H9 (cell line): ENCODE data around the gene SLC22A15. TPM values are rescaled to one million over a fixed set of nuclear protein-coding genes. Genes with fewer than 3 reads are reported as not detected.

Experiments
- DNase-seq: peaks from one replicate; pipeline ENCODE4 v3.0.0-alpha.2; 2017
- H2AFZ ChIP-seq: one replicate; pipeline ENCODE4 v1.6.1; 2013; ENCODE audit warnings: mild to moderate bottlenecking, low read length, control low read depth, moderate library complexity
- H2AK5ac ChIP-seq: 2 replicates; pipeline ENCODE4 v1.6.1; 2013; ENCODE audit warnings: low read length, control low read depth, mixed read lengths; ENCODE audit not compliant: insufficient read length
- H2BK120ac ChIP-seq: one replicate; pipeline ENCODE4 v1.6.1; 2013; ENCODE audit warnings: low read depth, mild to moderate bottlenecking, low read length, control low read depth, inconsistent platforms; ENCODE audit not compliant: poor library complexity, severe bottlenecking
- H2BK12ac ChIP-seq: 2 replicates; pipeline ENCODE4 v1.6.1; 2013; ENCODE audit warnings: low read length, control low read depth, mixed read lengths, low read depth; ENCODE audit not compliant: insufficient read length
- H2BK15ac ChIP-seq: 2 replicates; pipeline ENCODE4 v1.6.1; 2013; ENCODE audit warnings: low read depth, low read length, control low read depth
- H2BK20ac ChIP-seq: one replicate; pipeline ENCODE4 v1.6.1; 2013; ENCODE audit warnings: low read depth, mild to moderate bottlenecking, low read length, control low read depth, inconsistent platforms; ENCODE audit not compliant: poor library complexity, severe bottlenecking
- H2BK5ac ChIP-seq: 2 replicates; pipeline ENCODE4 v1.6.1; 2013; ENCODE audit warnings: low read length, control low read depth, mixed read lengths; ENCODE audit not compliant: insufficient read length
- H3K14ac ChIP-seq: 2 replicates; pipeline ENCODE4 v1.6.1; 2013; ENCODE audit warnings: low read length, control low read depth; ENCODE audit not compliant: insufficient read depth
- H3K18ac ChIP-seq: 2 replicates; pipeline ENCODE4 v1.6.1; 2013; ENCODE audit warnings: low read depth, mild to moderate bottlenecking, mixed read lengths, low read length, control low read depth; ENCODE audit not compliant: insufficient read length
- H3K23ac ChIP-seq: 2 replicates; pipeline ENCODE4 v1.6.1; 2013; ENCODE audit warnings: low read length, control low read depth, mixed read lengths, low read depth; ENCODE audit not compliant: insufficient read length
- H3K23me2 ChIP-seq: 2 replicates; pipeline ENCODE4 v1.6.1; 2013; ENCODE audit warnings: low read depth, mild to moderate bottlenecking, mixed read lengths, low read length, control low read depth; ENCODE audit not compliant: insufficient read length, poor library complexity, severe bottlenecking
- H3K27ac ChIP-seq: 2 replicates; pipeline ENCODE4 v1.5.1; 2013; ENCODE audit warnings: low read length, control low read depth, mixed read lengths, low read depth; ENCODE audit not compliant: insufficient read length
- H3K27me3 ChIP-seq: 2 replicates; pipeline ENCODE4 v1.6.1; 2013; ENCODE audit warnings: low read length, control low read depth, inconsistent platforms; ENCODE audit not compliant: insufficient read depth
- H3K4ac ChIP-seq: 2 replicates; pipeline ENCODE4 v1.6.1; 2013; ENCODE audit warnings: low read depth, mild to moderate bottlenecking, control low read depth, inconsistent platforms, low read length, moderate library complexity
- H3K4me1 ChIP-seq: 2 replicates; pipeline ENCODE4 v1.6.1; 2013; ENCODE audit warnings: low read length, control low read depth, inconsistent platforms; ENCODE audit not compliant: insufficient read depth
- H3K4me2 ChIP-seq: 2 replicates; pipeline ENCODE4 v1.6.1; 2013; ENCODE audit warnings: low read length, control low read depth, mixed read lengths; ENCODE audit not compliant: insufficient read length, insufficient read depth
- H3K56ac ChIP-seq: 2 replicates; pipeline ENCODE4 v1.6.1; 2013; ENCODE audit warnings: low read depth, mild to moderate bottlenecking, mixed read lengths, low read length, control low read depth; ENCODE audit not compliant: insufficient read length
- H3K79me1 ChIP-seq: 2 replicates; pipeline ENCODE4 v1.6.1; 2013; ENCODE audit warnings: low read depth, mild to moderate bottlenecking, moderate library complexity, low read length, control low read depth, inconsistent platforms; ENCODE audit not compliant: insufficient read depth, poor library complexity, severe bottlenecking
- H3K79me2 ChIP-seq: 2 replicates; pipeline ENCODE4 v1.6.1; 2013; ENCODE audit warnings: low read length, control low read depth, inconsistent platforms; ENCODE audit not compliant: insufficient read depth
- H3K9ac ChIP-seq: 2 replicates; pipeline ENCODE4 v1.6.1; 2013; ENCODE audit warnings: low read length, control low read depth, mixed read lengths; ENCODE audit not compliant: insufficient read length; ENCODE audit errors: extremely low read depth
- H3K9me3 ChIP-seq: one replicate; pipeline ENCODE4 v1.6.1; 2013; ENCODE audit warnings: low read depth, low read length, inconsistent platforms; ENCODE audit not compliant: control insufficient read depth
- H3T11ph ChIP-seq: one replicate; pipeline ENCODE4 v1.6.1; 2013; ENCODE audit warnings: mild to moderate bottlenecking, low read length, control low read depth, inconsistent platforms
- H4K20me1 ChIP-seq: one replicate; pipeline ENCODE4 v1.6.1; 2013; ENCODE audit not compliant: control insufficient read depth, insufficient read length, insufficient read depth
- H4K5ac ChIP-seq: 2 replicates; pipeline ENCODE4 v1.6.1; 2013; ENCODE audit warnings: low read depth, mild to moderate bottlenecking, mixed read lengths, low read length, control low read depth; ENCODE audit not compliant: insufficient read length
- H4K8ac ChIP-seq: replicated peaks from 2 replicates; pipeline ENCODE4 v1.6.1; 2013; ENCODE audit warnings: low read length, control low read depth, mixed read lengths, low read depth; ENCODE audit not compliant: insufficient read length
- H4K91ac ChIP-seq: 2 replicates; pipeline ENCODE4 v1.6.1; 2013; ENCODE audit warnings: low read depth, mild to moderate bottlenecking, moderate library complexity, mixed read lengths, low read length, control low read depth; ENCODE audit not compliant: insufficient read length
- H3K27ac Mint-ChIP-seq, 3 experiments: 2 replicates in 2 of 3; 3 replicates in 1 of 3; pipeline ENCODE4 v1.8.0; 2020 to 2021; ENCODE audit warnings: mixed read lengths in 3 of 3, mild to moderate bottlenecking in 1 of 3, moderate library complexity in 1 of 3
- H3K27me3 Mint-ChIP-seq: 2 replicates; pipeline ENCODE4 v1.8.0; 2021; ENCODE audit warnings: low read depth, mild to moderate bottlenecking, moderate library complexity, mixed read lengths
- H3K36me3 Mint-ChIP-seq, 3 experiments: 2 replicates in 2 of 3; 3 replicates in 1 of 3; pipeline ENCODE4 v1.8.0; 2020 to 2021; ENCODE audit warnings: low read depth in 3 of 3, mixed read lengths in 3 of 3; ENCODE audit not compliant: insufficient read depth in 1 of 3
- H3K4me1 Mint-ChIP-seq, 2 experiments: 2 replicates each; pipeline ENCODE4 v1.8.0; 2020; ENCODE audit warnings: mixed read lengths in 2 of 2
- H3K4me3 Mint-ChIP-seq, 2 experiments: 2 replicates in 1 of 2; 3 replicates in 1 of 2; pipeline ENCODE4 v1.8.0; 2020 to 2021; ENCODE audit warnings: mild to moderate bottlenecking in 2 of 2, mixed read lengths in 2 of 2, moderate library complexity in 1 of 2
- H3K9me3 Mint-ChIP-seq, 2 experiments: 2 replicates in 1 of 2; 3 replicates in 1 of 2; pipeline ENCODE4 v1.8.0; 2020; ENCODE audit warnings: mild to moderate bottlenecking in 2 of 2, mixed read lengths in 2 of 2, moderate library complexity in 1 of 2
- WGBS: extraction: QIAGEN DNeasy Blood & Tissue Kit; methylation state at CpG from one replicate; pipeline ENCODE4 v1.1.7; 2013; ENCODE audit warnings: missing lambda C conversion rate, low lambda C conversion rate, mixed read lengths; ENCODE audit not compliant: insufficient read length; ENCODE audit errors: extremely low coverage; 5-methylcytosine and 5-hydroxymethylcytosine counted together
- total RNA-seq: library from RNA; stranded (reverse); gene quantifications from 2 replicates; pipeline ENCODE4 v1.2.1, GENCODE V29; 2021
- TF ChIP-seq, protein P1 (sequence below): fragments of 200-600 bp; sonication (generic); conservative IDR thresholded peaks from 3 replicates; pipeline ENCODE4 v1.8.0; 2021; ENCODE audit warnings: antibody characterized with exemption, mild to moderate bottlenecking

The SLC22A15 gene
- total RNA-seq, 1 experiment from 2014 or later, result 3.2 TPM

DNA sequence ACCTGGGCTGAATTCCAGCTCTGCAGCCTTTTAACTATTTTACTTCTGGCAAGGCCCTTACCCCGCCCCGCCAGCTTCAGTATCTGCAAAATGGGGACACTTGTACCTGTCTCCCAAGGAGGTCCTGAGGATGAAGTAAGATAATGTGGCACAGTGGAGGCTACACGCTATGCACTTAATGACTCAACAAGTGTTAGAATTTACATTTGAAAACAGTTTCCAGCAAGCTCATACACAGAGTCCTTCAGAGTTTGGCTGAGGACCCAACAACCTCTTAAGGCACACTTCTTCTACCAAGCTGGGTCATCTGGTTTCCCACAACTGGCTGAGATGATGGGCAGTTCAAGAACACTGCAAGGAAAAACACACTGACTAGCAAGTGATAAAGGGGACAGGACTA is 30.2 kb upstream of the SLC22A15 start:
- Histone ChIP-seq H2BK20ac (no peak overlapping the region), H4K91ac (no peak overlapping the region), H4K8ac (no peak overlapping the region), H3K23me2 (no peaks in the 10 kb centered on the region), H3K4me2 (no peak overlapping the region), H4K5ac (no peak overlapping the region), H3K79me2 (no peaks in the 10 kb centered on the region), H3K4me1 (no peaks in the 10 kb centered on the region; the same call in 1 of the 2 replicates), H2BK120ac (no peak overlapping the region), H2AFZ (no peak overlapping the region), H2BK15ac (no peak overlapping the region), H2BK5ac (no peak overlapping the region), H3K4ac (no peak overlapping the region), H2AK5ac (no peak overlapping the region), H3K9me3 (no peaks in the 10 kb centered on the region), H3K18ac (no peak overlapping the region), H3K14ac (no peak overlapping the region), H3K56ac (no peak overlapping the region), H3K9ac (no peak overlapping the region), H3K27me3 (no peaks in the 10 kb centered on the region), H3K23ac (no peak overlapping the region), H2BK12ac (no peak overlapping the region), H4K20me1 (no peaks in the 10 kb centered on the region), H3T11ph (no peak overlapping the region), H3K79me1 (no peaks in the 10 kb centered on the region), H3K27ac (no peak overlapping the region)
- no peak for DNase-seq
- Mint-ChIP-seq H3K9me3 (no peaks in the 10 kb centered on the region), H3K4me3 (no peak overlapping the region), H3K27me3 (no peaks in the 10 kb centered on the region), H3K27ac (no peak overlapping the region), H3K4me1 (peaks cover 13 to 18% of the 10 kb centered on the region in 2 experiments), H3K36me3 (no peaks in the 10 kb centered on the region)
- TF ChIP-seq, protein P1, sequence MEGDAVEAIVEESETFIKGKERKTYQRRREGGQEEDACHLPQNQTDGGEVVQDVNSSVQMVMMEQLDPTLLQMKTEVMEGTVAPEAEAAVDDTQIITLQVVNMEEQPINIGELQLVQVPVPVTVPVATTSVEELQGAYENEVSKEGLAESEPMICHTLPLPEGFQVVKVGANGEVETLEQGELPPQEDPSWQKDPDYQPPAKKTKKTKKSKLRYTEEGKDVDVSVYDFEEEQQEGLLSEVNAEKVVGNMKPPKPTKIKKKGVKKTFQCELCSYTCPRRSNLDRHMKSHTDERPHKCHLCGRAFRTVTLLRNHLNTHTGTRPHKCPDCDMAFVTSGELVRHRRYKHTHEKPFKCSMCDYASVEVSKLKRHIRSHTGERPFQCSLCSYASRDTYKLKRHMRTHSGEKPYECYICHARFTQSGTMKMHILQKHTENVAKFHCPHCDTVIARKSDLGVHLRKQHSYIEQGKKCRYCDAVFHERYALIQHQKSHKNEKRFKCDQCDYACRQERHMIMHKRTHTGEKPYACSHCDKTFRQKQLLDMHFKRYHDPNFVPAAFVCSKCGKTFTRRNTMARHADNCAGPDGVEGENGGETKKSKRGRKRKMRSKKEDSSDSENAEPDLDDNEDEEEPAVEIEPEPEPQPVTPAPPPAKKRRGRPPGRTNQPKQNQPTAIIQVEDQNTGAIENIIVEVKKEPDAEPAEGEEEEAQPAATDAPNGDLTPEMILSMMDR, result no peak
- WGBS, result no CpG with 5 or more reads among the region's 3 CpGs
